Naive thymus-derived CD8-positive, alpha-beta T cell (primary cell): ENCODE data around the gene PAM16. TPM values are rescaled to one million over a fixed set of nuclear protein-coding genes. Genes with fewer than 3 reads are reported as not detected.
A peak's percentile ranks its signal among the peaks of the same experiment; 100 is the strongest.
"Not testable (repeated sequence)": the region's sequence is repeated elsewhere in the genome, so short reads cannot be mapped to it uniquely, and the experiment has no call there.

Experiments used
- ATAC-seq, 2 donors: fragments of 150-1000 bp; cut with Tn5 transposase in 1 of 2; sonication (Bioruptor Pico), chemical (Tn5 transposase) in 1 of 2; 1 replicate in 1 of 2; 2 replicates in 1 of 2; pipeline ENCODE4 v1.10.0; 2021; ENCODE audit warnings: mild to moderate bottlenecking in 2 of 2, moderate library complexity in 2 of 2
- POLR2A ChIA-PET: fragments of 350-600 bp; sonication (Branson Sonifier 250); formaldehyde crosslinking; loops from one replicate; lab custom pipeline; 2021; ENCODE audit warnings: antibody characterized with exemption; lab: Charles Lee
- DNase-seq, 10 donors: peaks; one replicate each; pipeline versions ENCODE4 v3.0.0 to v3.0.0-alpha.2; 2020 to 2022
- H3K27ac Mint-ChIP-seq, 10 donors: one replicate each; pipeline ENCODE4 v1.8.0; 2020 to 2022; ENCODE audit warnings: mild to moderate bottlenecking in 10 of 10, mixed read lengths in 10 of 10, moderate library complexity in 4 of 10, inconsistent platforms in 1 of 10
- H3K27me3 Mint-ChIP-seq, 5 donors: one replicate each; pipeline ENCODE4 v1.8.0; 2021 to 2022; ENCODE audit warnings: mixed read lengths in 5 of 5
- H3K36me3 Mint-ChIP-seq, 3 donors: one replicate each; pipeline ENCODE4 v1.8.0; 2020 to 2022; ENCODE audit warnings: mixed read lengths in 3 of 3, mild to moderate bottlenecking in 2 of 3, inconsistent platforms in 1 of 3
- H3K4me1 Mint-ChIP-seq, 4 donors: one replicate each; pipeline ENCODE4 v1.8.0; 2021 to 2022; ENCODE audit warnings: mixed read lengths in 4 of 4
- H3K4me3 Mint-ChIP-seq, 10 donors: one replicate each; pipeline ENCODE4 v1.8.0; 2020 to 2022; ENCODE audit warnings: mild to moderate bottlenecking in 10 of 10, mixed read lengths in 10 of 10, moderate library complexity in 6 of 10, inconsistent platforms in 1 of 10
- H3K9me3 Mint-ChIP-seq, 9 donors: one replicate each; pipeline ENCODE4 v1.8.0; 2020 to 2022; ENCODE audit warnings: mixed read lengths in 9 of 9, mild to moderate bottlenecking in 3 of 9, inconsistent platforms in 1 of 9, moderate library complexity in 1 of 9
- polyA plus RNA-seq, 3 donors: library from polyadenylated mRNA; unstranded; fragments of 300-500 nt; fragmentation: Illumina TruSeq; gene quantifications; one replicate each; pipeline ENCODE4 v1.2.3, GENCODE V29; 2021
- total RNA-seq, 8 experiments: library from RNA in 2 of 8; stranded (reverse) in 2 of 8; gene quantifications; one replicate each; pipeline ENCODE4 v1.2.3 and lab custom pipeline; 2021 to 2026

The PAM16 gene
- total and polyA plus RNA-seq, 5 experiments from 2014 or later = 33.6 to 46.1 (median 40.9) TPM

DNA sequence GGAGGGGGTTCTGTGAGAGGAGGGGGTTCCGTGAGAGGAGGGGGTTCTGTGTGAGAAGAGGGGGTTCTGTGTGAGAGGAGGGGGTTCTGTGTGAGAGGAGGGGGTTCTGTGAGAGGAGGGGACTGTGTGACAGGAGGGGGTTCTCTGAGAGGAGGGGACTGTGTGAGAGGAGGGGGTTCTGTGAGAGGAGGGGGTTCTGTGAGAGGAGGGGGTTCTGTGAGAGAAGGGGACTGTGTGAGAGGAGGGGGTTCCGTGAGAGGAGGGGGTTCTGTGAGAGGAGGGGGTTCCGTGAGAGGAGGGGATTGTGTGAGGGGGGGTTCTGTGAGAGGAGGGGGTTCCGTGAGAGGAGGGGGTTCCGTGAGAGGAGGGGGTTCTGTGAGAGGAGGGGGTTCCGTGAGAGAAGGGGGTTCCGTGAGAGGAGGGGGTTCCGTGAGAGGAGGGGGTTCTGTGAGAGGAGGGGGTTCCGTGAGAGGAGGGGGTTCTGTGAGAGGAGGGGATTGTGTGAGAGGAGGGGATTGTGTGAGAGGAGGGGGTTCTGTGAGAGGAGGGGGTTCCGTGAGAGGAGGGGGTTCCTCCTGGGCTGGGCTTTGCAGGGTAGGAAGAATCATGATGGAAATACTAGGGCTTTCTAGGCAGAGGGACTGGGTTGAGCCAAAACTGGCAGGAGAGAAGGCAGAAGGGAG lies 6.7 kb downstream of the PAM16 start:
- POLR2A ChIA-PET, H3K36me3 Mint-ChIP-seq, H3K4me3 Mint-ChIP-seq, DNase-seq, H3K27me3 Mint-ChIP-seq, H3K9me3 Mint-ChIP-seq, ATAC-seq: not testable (repeated sequence)
- peaks cover 11 to 50% (median 26%) of the 10 kb centered on the region in 4 donors for H3K4me1 Mint-ChIP-seq
- peak overlapping the region in 9 of 10 donors; percentile 7 to 88 (median 61) for H3K27ac Mint-ChIP-seq

DNA sequence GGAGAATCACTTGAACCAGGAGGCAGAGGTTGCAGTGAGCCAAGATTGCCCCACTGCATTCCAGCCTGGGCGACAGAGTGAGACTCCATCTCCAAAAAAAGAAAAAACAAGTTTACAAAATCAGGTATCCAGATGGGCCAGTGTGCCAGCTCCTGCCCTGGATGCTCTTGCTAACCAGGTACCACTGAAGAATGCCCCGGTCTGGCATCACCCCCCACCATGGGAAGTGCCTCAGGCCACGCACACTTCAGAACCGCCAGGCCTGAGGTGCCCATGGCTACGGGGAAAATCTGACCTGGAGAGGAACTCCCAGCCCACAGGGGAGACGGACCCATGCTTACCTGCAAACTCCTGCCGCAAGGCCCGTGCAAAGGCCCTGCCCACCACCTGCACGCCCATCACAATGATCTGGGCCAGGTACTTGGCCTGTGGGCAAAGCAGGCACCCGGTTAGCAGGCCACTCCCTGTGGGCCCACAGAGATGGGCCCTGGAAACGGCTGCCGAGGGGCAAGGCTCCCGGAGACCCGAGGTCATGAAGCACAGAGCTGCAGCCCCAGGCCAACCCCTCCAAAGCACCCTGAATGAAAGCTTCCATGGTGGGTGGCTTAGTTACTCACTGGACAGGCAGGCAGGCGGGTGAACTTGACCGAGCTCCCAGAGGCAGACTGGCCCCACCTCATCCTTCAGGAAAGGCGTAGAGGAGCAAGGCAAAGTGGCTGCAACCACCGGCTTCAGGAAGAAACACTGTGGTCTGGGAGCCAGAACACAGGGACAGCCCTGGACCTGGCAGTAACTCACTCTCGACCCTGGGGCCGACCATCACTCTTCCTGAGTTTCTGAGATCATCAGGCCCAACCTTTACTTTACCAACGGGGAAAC lies 8.0 kb downstream of the PAM16 start:
- H3K4me3 Mint-ChIP-seq = no peak overlapping the region
- POLR2A ChIA-PET = interaction anchor here (1.1 kb wide), 1 partner anchor 18 kb away, joined by 3 read pairs; no protein-coding TSS in a partner anchor
- H3K36me3 Mint-ChIP-seq = peaks cover 0 to 4% (median 0%) of the 10 kb centered on the region in 3 donors
- no peak for DNase-seq
- H3K27me3 Mint-ChIP-seq = no peaks in the 10 kb centered on the region
- peak overlapping the region; percentile 6 to 91 (median 56) for H3K27ac Mint-ChIP-seq
- H3K9me3 Mint-ChIP-seq = no peaks in the 10 kb centered on the region
- peaks cover 6 to 40% (median 19%) of the 10 kb centered on the region in 4 donors for H3K4me1 Mint-ChIP-seq
- ATAC-seq = no peak

DNA sequence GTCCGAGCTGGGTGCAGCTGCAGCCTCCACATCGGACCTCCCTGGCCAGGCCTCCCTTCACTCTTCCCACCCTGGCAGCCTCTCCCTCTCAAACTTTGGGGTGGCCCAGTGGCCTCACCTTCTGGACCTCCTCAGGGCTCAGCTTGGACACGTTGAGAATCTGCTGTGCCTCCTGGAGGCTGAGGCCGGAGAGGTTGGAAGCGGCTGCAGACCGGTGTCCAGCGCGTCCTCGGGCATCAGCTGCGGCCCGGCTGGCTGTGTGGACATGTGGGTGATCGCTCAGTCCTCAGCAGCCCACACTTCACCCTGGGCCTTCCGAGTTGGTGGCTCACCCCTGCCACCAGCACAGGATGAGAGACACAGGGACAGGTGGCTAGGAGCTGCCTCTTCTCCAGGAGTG lies 9.9 kb downstream of the PAM16 start:
- ATAC-seq = no peak
- H3K27ac Mint-ChIP-seq = peak overlapping the region in 2 of 10 donors; percentile 32 to 34
- H3K9me3 Mint-ChIP-seq = no peaks in the 10 kb centered on the region
- H3K27me3 Mint-ChIP-seq = no peaks in the 10 kb centered on the region
- peaks cover 0 to 4% (median 0%) of the 10 kb centered on the region in 3 donors for H3K36me3 Mint-ChIP-seq
- no peak overlapping the region for H3K4me3 Mint-ChIP-seq
- POLR2A ChIA-PET = interaction anchor here (1.2 kb wide), 1 partner anchor 8 kb away, joined by 3 read pairs; no protein-coding TSS in a partner anchor
- H3K4me1 Mint-ChIP-seq = peaks cover 6 to 23% (median 12%) of the 10 kb centered on the region in 4 donors
- no peak for DNase-seq

DNA sequence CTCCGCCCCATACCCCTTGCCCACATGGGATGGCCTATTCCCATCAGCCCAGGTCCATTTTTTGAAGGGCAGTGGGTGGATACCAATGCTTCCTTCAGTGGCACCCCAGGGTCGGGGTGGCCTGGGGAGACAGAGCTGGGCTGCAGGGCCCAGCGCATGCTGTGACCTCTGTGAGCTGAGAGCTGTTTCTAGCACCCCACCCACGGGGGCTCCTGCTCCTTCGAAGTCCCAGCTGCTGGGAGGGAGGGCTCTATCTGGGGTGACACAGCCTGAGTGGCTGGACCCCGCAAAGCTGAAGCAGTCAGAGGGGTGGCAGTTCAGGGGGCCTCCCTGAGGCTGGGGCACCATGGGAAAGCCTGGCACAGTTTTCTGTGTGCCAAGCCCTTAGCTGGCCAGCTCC lies 10.7 kb downstream of the PAM16 start:
- POLR2A ChIA-PET = interaction anchor here (1.2 kb wide), 1 partner anchor 9 kb away, joined by 3 read pairs; no protein-coding TSS in a partner anchor
- Mint-ChIP-seq H3K9me3 (no peaks in the 10 kb centered on the region), H3K4me1 (peaks cover 6 to 15% (median 7%) of the 10 kb centered on the region in 4 donors), H3K27ac (peak overlapping the region in 1 of 10 donors; percentile 34), H3K36me3 (peaks cover 0 to 4% (median 0%) of the 10 kb centered on the region in 3 donors), H3K27me3 (no peaks in the 10 kb centered on the region), H3K4me3 (no peak overlapping the region)
- ATAC-seq (no peak), DNase-seq (no peak)

DNA sequence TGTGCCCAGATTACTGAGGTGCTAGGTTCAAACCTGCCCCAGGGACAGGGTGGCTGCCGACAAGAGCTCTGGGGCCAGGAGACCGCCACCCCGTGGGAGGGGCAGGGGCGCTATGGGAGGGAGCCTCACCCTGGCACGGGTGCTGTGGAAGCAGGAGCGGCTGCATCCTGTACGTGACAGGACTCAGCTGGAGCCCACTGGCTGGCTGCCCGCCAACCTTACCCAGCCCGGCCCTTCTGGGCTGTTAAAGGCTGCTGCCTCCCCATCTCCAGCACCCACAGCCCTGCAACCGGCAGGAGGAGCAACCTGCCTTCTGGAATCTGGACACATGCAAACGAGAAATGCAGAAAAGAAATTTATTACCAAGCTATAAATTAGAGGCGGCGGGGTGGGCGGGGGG lies 11.2 kb downstream of the PAM16 start:
- Mint-ChIP-seq H3K4me1 (peaks cover 4 to 10% (median 6%) of the 10 kb centered on the region in 4 donors), H3K4me3 (no peak overlapping the region), H3K27me3 (no peaks in the 10 kb centered on the region), H3K36me3 (peaks cover 0 to 4% (median 0%) of the 10 kb centered on the region in 3 donors), H3K9me3 (no peaks in the 10 kb centered on the region), H3K27ac (peak overlapping the region in 2 of 10 donors; percentile 34 to 43)
- POLR2A ChIA-PET = no interaction called here
- DNase-seq (no peak), ATAC-seq (no peak)

DNA sequence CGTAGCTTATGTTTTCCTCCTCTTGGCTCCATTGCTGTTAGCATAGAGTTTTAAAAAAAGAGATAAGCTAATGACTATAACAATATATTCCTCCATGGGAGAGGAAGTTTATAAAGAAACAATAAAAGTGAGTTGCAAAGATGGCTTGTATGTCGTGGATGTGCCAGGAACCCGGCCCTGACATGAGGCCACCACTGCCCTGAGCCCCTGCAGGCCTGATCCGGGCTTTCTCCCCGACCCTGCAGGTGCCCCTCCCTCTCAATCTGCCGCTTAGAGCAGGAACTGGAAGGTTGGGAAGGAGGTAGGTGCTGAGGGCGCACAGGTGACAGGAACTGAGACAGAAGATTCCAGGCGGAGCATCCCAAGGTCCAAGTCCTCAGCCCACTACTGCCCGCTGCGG lies 11.7 kb downstream of the PAM16 start:
- ATAC-seq (no peak), DNase-seq (no peak)
- H3K4me1 Mint-ChIP-seq = peaks cover 0 to 8% (median 4%) of the 10 kb centered on the region in 4 donors
- H3K9me3 Mint-ChIP-seq = no peaks in the 10 kb centered on the region
- H3K4me3 Mint-ChIP-seq = no peak overlapping the region
- POLR2A ChIA-PET = interaction anchor here (0.6 kb wide), 1 partner anchor 228 kb away, joined by 3 read pairs; no protein-coding TSS in a partner anchor
- H3K27ac Mint-ChIP-seq = peak overlapping the region in 1 of 10 donors; percentile 34
- no peaks in the 10 kb centered on the region for H3K27me3 Mint-ChIP-seq
- H3K36me3 Mint-ChIP-seq = peaks cover 0 to 4% (median 0%) of the 10 kb centered on the region in 3 donors

DNA sequence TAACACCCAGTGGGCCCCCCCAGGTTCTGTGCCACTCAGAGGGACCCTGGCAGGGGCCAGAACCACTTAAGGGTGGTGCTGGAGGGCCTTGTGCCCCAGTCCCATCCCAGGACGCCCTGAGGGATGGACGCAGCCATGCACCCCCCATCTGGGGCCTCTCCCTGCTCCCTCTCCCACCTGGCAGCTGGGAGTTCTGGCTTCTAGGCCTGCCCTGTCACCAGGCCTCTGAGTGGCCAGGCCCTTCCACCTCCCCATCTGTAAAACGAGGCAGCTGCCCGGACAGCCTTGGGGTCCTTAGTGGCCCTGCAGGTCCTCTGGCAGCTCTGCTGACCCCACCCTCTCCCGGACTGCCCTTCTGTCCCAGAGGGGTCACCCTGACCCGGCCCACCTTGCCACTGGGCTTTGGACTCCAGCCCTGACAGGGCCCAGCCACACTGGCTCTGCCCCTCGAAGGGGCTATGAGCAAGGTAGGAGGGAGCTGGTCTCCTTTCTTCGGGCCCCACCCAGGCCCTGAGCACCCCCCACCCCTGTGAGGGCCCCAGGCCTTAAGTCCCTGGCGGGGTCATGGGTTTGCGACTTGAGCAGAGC lies 12.3 kb downstream of the PAM16 start:
- Mint-ChIP-seq H3K4me1 (peaks cover 0 to 5% (median 3%) of the 10 kb centered on the region in 4 donors), H3K27ac (peak overlapping the region in 1 of 10 donors; percentile 34), H3K36me3 (peaks cover 0 to 4% (median 0%) of the 10 kb centered on the region in 3 donors), H3K9me3 (no peaks in the 10 kb centered on the region), H3K4me3 (no peak overlapping the region), H3K27me3 (no peaks in the 10 kb centered on the region)
- DNase-seq = no peak
- no peak for ATAC-seq
- POLR2A ChIA-PET = interaction anchor here (0.6 to 1.7 kb wide), 4 partner anchors 9 to 227 kb away, joined by 3 to 4 read pairs (median 4); no protein-coding TSS in a partner anchor

DNA sequence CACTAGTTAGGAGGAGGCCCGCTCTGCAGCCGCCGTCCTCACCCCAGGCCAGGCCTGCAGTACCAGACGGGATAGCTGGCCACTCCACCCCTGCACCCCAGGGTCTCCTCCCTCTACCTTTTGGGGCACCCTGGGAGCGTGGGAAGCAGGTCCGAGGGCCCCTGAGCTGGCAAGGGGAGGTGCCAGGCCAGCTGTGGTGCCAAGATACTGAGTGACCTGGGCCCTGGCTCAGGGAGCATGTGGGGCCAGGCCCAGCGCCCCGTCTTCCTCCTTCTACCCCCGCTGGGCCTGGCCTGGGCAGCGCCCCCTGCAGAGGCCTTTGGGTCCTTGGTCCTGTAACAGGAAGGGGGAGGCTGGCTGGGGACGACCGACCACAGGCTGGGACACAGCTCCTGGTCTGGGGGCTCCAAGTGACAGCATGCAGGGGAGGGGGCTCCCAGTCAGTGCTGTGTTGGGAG lies 13.0 kb downstream of the PAM16 start:
- POLR2A ChIA-PET = interaction anchor here (0.6 to 1.7 kb wide), 3 partner anchors 10 to 12 kb away, joined by 3 to 4 read pairs (median 4); no protein-coding TSS in a partner anchor
- ATAC-seq = no peak
- H3K4me3 Mint-ChIP-seq = no peak overlapping the region
- no peak for DNase-seq
- peaks cover 0 to 4% (median 0%) of the 10 kb centered on the region in 3 donors for H3K36me3 Mint-ChIP-seq
- no peaks in the 10 kb centered on the region for H3K27me3 Mint-ChIP-seq
- H3K4me1 Mint-ChIP-seq = peaks cover 0 to 3% (median 0%) of the 10 kb centered on the region in 4 donors
- H3K27ac Mint-ChIP-seq = no peak overlapping the region
- no peaks in the 10 kb centered on the region for H3K9me3 Mint-ChIP-seq

DNA sequence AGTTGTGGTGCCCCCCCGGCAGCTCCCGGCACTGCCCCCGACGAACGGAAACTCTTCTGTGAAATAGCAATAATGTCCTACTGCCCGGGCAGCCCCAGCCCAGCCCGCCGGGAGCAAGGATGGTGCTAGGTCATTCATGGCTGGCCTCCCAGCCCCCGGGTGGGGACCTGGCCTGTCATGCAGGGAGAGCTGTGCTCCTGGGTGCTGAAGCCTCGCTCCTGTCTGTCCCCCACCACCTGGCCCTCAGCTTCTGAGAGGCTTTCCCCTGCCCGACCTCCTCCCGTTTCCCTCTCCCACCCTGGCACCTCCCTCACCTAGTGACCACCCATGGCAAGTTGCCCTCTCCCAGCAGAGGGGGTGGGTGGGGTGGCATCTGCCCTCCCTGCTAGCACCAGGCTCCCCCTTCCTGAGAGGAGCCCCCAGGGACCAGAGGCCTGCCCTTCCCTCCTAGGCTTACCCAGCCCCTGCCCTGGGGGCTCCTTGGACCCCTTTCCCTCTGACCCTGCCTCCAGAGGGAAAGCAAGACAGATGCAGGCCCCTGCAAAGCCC lies 13.5 kb downstream of the PAM16 start:
- peaks cover 0 to 3% (median 0%) of the 10 kb centered on the region in 4 donors for H3K4me1 Mint-ChIP-seq
- peaks cover 0 to 4% (median 0%) of the 10 kb centered on the region in 3 donors for H3K36me3 Mint-ChIP-seq
- no peak for DNase-seq
- POLR2A ChIA-PET = interaction anchor here (1.7 kb wide), 1 partner anchor 11 kb away, joined by 4 read pairs; no protein-coding TSS in a partner anchor
- H3K27me3 Mint-ChIP-seq = no peaks in the 10 kb centered on the region
- H3K4me3 Mint-ChIP-seq = no peak overlapping the region
- ATAC-seq = no peak
- H3K27ac Mint-ChIP-seq = no peak overlapping the region
- H3K9me3 Mint-ChIP-seq = no peaks in the 10 kb centered on the region

DNA sequence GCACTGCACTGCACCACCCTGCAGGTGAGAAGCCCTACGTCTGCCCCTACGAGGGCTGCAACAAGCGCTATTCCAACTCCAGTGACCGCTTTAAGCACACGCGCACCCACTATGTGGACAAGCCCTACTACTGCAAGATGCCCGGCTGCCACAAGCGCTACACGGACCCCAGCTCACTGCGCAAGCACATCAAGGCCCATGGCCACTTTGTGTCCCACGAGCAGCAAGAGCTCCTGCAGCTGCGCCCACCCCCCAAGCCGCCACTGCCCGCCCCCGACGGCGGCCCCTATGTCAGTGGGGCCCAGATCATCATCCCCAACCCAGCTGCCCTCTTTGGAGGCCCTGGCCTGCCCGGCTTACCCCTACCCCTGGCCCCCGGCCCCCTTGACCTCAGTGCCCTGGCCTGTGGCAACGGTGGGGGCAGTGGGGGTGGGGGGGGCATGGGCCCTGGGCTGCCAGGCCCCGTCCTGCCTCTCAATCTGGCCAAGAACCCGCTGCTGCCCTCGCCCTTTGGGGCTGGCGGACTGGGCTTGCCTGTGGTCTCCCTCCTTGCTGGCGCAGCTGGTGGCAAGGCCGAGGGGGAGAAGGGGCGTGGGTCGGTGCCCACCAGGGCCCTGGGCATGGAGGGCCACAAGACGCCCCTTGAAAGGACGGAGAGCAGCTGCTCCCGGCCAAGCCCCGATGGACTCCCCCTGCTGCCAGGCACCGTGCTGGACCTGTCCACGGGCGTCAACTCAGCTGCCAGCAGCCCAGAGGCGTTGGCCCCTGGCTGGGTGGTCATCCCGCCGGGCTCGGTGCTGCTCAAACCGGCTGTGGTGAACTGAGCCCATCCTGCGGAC lies 14.2 kb downstream of the PAM16 start:
- Mint-ChIP-seq H3K27ac (no peak overlapping the region), H3K4me3 (no peak overlapping the region), H3K36me3 (peaks cover 0 to 4% (median 0%) of the 10 kb centered on the region in 3 donors), H3K4me1 (peaks cover 0 to 2% (median 0%) of the 10 kb centered on the region in 4 donors), H3K9me3 (no peaks in the 10 kb centered on the region), H3K27me3 (no peaks in the 10 kb centered on the region)
- DNase-seq (no peak), ATAC-seq (no peak)
- POLR2A ChIA-PET = interaction anchor here (1.7 kb wide), 1 partner anchor 11 kb away, joined by 4 read pairs; no protein-coding TSS in a partner anchor
